T47D (cell line): ENCODE measurements around the gene MSH3.
"Not testable (repeated sequence)": the region's sequence is repeated elsewhere in the genome, so short reads cannot be mapped to it uniquely, and the experiment has no call there.

Source experiments
- DNase-seq, 2 experiments: peaks; one replicate each; pipeline versions ENCODE4 v3.0.0 to v3.0.0-alpha.2; 2011 to 2012; ENCODE audit warnings: low read depth in 1 of 2, low spot score in 1 of 2
- JUND ChIP-seq: IDR thresholded peaks from 2 replicates; pipeline ENCODE4 v1.6.1; 2012; ENCODE audit warnings: low read depth
- in situ Hi-C: cut with HindIII; loops from 2 replicates; pipeline ENCODE4 v1.10.0; 2016; ENCODE audit warnings: low sequenced_read_pairs, low pct_unique_long_range_greater_than_20kb

Gene MSH3

DNA sequence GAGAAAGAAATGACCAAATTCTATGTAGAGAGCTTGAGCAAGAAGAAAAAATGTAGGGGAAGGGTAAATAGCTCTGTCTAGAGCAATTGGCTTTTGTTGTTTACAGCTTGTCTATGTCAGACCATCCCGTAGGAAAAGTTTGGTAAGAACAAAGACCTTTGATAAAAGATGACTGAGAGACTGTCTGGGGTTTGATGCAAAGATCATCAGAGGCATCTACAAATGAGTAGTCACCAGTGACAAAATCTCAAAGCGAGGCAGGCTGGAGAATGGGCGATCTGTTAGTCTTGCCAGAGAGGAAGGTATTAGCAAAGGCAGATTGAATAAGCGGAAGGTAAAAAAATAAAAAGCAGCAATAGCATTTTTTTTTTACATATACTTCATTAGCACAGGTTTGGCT, 180.7 kb downstream of the MSH3 start:
- TF ChIP-seq JUND, result no peak
- DNase-seq, result no peak
- in situ Hi-C loops, result no loop called here

DNA sequence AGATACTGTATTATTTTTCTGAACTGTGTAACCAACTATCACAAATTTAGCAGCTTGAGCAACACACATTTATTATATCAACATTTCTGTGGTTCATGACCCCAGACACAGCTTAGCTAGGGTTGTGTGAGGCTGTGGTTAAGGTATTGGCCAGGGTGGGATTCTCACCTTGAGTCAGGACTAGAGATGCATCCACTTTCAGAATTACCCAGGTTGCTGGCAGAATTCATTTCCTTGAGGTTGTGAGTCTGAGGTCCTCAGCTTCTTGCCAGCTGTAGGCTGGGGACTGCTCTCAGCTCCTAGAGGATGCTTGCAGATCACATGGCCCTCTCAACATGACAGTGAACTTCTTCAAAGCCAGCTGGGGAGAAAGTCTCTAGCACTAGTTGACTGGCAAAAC, 183.2 kb downstream of the MSH3 start:
- in situ Hi-C loops, result no loop called here
- TF ChIP-seq JUND, result no peak
- DNase-seq, result no peak

DNA sequence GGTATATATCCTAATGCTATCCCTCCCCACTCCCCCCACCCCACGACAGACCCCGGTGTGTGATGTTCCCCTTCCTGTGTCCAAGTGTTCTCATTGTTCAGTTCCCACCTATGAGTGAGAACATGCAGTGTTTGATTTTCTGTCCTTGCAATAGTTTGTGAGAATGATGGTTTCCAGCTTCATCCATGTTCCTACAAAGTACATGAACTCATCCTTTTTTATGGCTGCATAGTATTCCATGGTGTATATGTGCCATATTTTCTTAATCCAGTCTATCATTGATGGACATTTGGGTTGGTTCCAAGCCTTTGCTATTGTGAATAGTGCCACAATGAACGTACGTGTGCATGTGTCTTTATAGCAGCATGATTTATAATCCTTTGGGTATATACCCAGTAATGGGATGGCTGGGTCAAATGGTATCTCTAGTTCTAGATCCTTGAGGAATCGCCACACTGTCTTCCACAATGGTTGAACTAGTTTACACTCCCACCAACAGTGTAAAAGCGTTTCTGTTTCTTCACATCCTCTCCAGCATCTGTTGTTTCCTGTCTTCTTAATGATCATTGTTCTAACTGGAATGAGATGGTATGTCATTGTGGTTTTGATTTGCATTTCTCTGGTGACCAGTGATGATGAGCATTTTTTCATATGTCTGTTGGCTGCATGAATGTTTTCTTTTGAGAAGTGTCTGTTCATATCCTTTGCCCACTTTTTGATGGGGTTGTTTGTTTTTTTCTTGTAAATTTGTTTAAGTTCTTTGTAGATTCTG, 186.8 kb downstream of the MSH3 start:
- in situ Hi-C loops, DNase-seq: not testable (repeated sequence)

DNA sequence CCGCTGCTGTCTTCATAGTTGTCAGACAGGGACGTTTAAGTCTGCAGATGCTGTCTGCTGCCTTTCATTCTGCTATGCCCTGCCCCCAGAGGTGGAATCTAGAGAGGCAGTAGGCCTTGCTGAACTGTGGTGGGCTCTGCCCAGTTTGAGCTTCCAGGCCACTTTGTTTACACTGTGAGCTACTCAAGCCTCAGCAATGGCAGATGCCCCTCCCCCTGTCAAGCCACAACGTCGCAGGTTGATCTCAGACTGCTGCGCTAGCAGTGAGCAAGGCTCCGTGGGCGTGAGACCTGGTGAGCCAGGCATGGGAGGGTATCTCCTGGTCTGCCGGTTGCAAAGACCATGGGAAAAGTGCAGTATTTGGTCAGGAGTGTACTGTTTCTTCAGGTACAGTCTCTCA, 192.0 kb downstream of the MSH3 start:
- in situ Hi-C loops, DNase-seq: not testable (repeated sequence)

DNA sequence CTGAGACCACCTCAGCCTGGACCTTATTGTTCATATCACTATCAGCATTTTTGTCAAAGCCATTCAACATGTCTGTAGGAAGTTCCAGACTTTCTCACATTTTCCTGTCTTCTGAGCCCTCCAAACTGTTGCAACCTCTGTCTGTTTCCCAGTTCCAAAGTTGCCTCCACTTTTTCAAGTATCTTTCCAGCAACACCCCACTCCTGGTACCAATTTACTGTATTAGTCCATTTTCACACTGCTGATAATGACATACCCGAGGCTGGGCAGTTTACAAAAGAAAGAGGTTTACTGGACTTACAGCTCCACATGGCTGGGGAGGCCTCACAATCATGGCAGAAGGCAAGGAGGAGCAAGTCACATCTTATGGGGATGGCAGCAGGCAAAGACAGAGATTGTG, 195.7 kb downstream of the MSH3 start:
- DNase-seq, in situ Hi-C loops: not testable (repeated sequence)

DNA sequence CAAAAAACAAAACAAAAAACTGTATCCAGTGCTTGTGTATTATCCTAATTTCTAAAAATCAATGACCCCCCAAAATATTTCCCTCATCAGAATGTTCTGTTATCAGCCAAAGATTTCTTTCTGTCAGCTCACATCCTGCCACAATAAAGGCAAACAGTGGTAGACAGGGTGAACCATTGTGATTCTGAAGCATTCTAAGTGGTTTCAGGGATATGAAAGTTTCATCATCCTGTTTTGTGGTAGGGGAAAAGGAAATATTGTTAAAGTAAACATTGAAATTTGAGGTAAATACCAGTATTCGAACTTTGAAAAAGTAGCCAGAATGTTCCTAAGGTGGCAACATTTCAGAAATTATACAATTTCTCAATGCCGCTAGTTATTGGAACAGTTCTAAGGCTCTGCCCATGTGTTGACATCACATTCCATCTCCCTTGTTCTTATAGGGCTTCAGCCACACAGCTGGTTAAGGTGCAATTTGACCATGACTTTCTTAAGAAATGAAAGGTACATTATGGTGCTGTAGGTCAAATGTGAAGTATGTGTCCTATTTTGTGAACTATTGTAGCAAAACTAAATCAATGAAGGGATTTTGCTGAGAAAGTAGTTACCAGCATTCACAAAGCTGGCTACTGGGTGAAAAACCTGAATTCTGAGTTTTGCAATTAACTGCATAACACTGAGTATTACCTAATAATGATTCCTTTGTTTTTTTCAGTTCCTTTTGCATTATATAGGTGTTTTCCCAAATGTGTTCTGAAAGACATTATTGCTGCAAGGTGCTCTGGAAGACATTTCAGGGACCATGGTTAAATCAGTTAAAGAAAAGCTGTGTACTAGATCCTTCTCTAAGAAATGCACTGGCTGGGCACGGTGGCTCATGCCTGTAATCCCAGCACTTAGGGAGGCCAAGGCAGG, 198.1 kb downstream of the MSH3 start:
- in situ Hi-C loops, result no loop called here
- no peak for TF ChIP-seq JUND
- no peak for DNase-seq

DNA sequence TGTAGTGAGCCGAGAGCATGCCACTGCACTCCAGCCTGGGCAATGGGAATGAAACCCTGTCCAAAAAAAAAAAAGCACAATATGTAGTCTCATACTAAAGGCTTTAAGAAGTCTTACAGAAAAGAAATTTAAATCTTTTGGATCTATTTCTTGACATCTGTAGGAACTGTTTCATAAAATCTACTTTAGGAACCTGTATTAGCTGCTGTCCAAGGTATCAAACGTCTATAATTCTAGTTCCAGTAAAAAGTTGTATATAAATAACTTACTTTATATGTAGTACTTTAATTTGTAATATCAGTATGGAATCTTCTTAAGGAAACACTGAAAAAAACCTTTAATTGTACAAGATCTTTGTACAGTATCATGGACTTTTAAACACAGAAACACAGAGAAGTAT, 199.0 kb downstream of the MSH3 start:
- in situ Hi-C loops, result no loop called here
- no peak for TF ChIP-seq JUND
- no peak for DNase-seq

DNA sequence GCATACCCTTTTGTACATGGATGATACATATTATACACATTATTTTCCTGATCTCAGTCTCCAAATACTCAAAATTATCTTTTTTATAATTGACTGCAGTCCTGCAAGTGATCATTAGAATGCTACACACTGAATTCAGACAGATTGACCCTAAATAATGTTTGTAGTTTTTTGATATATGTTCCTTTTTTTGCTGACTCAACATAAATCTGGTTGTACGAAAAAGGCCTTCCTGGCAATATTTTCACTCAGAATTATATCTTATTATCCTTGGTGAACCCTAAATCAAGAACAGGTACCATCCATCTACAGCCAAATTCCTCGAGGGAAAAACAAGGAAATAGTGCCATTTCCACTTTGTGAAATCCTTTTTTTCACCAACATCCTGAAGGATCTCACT, 200.1 kb downstream of the MSH3 start:
- in situ Hi-C loops, result no loop called here
- no peak for DNase-seq
- TF ChIP-seq JUND, result no peak

DNA sequence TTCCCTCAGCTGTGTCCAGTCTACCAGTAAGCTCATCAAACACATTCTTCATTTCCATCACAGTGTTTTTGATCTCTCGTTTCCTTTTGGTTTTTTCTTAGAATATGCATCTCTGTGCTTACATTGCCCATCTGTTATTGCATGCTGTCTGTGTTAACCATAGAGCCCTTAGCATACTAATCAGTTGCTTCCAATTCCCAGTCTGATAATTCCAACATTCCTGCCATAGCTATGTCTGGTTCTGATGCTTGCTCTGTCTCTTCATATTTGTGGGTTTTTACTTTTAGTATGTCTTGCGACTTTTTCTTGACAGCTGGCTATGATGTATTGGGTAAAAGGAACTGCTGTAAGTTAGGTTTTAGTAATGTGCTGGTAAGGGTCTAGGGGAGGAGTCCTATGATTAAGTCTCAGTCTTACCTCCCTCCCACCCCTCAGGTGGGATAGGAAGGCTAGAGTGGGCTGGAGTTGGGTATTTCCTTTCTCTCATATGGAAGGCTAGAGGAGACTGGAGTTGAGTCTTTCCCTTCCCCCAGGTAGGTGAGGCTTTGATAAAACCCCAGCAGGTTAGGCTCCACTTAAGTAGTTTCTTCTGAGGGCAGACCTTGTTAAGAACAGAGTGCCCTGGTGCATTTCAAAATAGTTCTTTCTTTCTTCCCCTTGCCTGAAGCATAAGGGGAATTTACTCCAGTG, 206.6 kb downstream of the MSH3 start:
- no peak for DNase-seq
- no peak for TF ChIP-seq JUND
- in situ Hi-C loops, result no loop called here

DNA sequence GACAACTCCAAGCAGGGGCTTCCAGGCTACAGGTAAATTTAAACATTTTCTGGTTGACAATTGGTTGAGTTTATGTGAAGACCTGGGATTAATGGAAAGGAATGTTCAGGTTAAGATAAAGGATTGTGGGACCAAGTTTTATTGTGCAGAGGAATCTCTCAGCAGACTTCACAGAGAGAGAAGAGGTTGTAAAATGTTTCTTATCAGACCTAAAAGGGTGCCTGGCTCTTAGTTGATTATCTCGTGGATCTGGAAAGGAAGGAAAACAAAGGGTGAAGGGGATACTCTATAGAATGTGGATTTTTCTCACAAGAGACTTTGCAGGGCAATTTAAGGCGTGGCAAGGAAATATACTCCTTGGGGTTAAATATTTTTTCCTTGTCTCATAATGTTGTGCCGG, 209.3 kb downstream of the MSH3 start:
- TF ChIP-seq JUND, result no peak
- in situ Hi-C loops, result no loop called here
- no peak for DNase-seq

DNA sequence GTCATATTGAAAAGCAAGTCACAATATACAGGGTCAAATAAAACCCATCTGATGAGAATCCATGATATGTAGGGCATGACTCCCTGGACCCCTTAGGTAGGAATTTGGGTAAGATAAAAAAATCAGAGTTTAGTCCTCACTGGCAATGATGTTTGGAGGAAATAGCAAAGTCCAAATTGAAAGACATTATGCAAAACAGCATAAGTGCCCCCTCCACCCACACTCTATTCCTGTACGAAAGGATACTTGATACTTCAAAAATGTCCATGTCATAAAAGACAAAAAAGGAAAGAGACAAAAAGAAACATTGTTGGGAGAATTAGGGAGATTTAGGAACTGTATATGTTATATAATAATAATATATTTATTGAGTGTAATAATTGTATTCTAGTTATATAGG, 209.7 kb downstream of the MSH3 start:
- in situ Hi-C loops, result no loop called here

DNA sequence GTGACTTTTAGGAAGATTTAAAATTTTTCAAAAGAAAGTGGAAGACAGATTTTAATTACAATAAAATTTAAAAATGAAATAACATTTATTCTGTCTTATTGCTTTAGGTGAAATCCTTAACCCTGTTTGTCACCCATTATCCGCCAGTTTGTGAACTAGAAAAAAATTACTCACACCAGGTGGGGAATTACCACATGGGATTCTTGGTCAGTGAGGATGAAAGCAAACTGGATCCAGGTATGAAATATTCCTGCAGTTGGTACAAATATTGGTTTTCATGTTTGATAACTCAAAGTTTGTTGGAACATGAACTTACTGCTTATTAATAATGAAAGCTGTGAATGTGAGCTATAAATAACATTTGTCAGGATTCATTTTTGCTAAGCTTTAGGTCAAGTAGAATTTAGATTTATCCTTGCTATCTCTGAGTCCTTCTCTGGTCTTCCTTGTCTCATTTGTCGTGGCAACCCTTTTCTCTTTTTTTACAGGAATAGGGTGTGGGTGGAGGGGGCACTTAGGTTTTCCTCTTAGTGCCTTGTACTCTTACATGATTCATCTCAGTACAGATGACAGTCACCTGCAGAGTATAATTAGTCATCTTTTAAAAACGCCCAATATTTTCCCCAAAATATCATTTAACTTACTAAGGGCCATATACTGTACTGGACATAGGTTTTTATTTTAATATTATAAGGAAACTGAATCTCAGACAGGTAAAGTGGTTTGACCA, 210.4 kb downstream of the MSH3 start:
- in situ Hi-C loops, result no loop called here

More for the DNA sequence above, 209.7 kb downstream of the MSH3 start:
- DNase-seq, result no peak
- no peak for TF ChIP-seq JUND

DNA sequence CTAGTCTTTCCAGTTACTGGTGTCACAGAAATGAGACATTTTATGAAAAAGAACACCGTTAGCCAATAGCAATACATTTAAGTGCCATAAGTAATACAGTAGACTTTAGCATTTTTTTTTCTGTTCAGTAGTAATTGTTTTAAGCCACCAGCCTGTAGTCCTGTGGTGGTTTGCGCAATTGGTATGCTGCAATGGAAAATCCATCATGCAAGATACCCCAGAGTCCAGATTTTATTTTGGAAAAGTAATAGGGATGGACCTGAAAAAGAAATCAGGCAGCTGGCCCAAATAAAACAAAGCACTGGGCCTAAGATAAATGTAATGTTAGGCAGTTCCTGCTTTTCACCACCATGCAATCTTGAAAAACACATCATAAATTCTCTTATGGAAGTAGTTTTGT, 211.1 kb downstream of the MSH3 start:
- no peak for DNase-seq
- in situ Hi-C loops, result no loop called here

More for the DNA sequence above, 210.4 kb downstream of the MSH3 start:
- no peak for TF ChIP-seq JUND
- no peak for DNase-seq

More for the DNA sequence above, 211.1 kb downstream of the MSH3 start:
- no peak for TF ChIP-seq JUND
